GM12878 (cell line): ENCODE data around the gene SCAMP4. TPM values are rescaled to one million over a fixed set of nuclear protein-coding genes. Genes with fewer than 3 reads are reported as not detected.

ENCODE experiments used
- ASH2L ChIP-seq: fragments of 300-600, 200-600 bp; sonication (generic); IDR thresholded peaks from 2 replicates; pipeline ENCODE4 v1.6.1; 2017; ENCODE audit warnings: low read depth, mild to moderate bottlenecking, borderline replicate concordance
- BCL3 ChIP-seq: IDR thresholded peaks from 2 replicates; pipeline ENCODE4 v1.6.1; 2011; ENCODE audit warnings: borderline replicate concordance, low read depth, mild to moderate bottlenecking, moderate library complexity, low read length; ENCODE audit not compliant: insufficient read depth, poor library complexity, severe bottlenecking
- CBFB ChIP-seq: IDR thresholded peaks from 2 replicates; pipeline ENCODE4 v1.6.1; 2016; ENCODE audit warnings: antibody characterized with exemption, low read depth
- CEBPB ChIP-seq, 2 experiments: fragments of 150-350 bp in 1 of 2; IDR thresholded peaks; 2 replicates each; pipeline ENCODE4 v1.6.1; 2012 to 2014; ENCODE audit warnings: low read depth in 2 of 2, low read length in 2 of 2, borderline replicate concordance in 1 of 2, inconsistent platforms in 1 of 2
- ESRRA ChIP-seq: IDR thresholded peaks from 2 replicates; pipeline ENCODE4 v1.6.1; 2012; ENCODE audit warnings: mild to moderate bottlenecking, low read length, improper control_type of control experiment
- IKZF2 ChIP-seq, 2 experiments: fragments of 450-650 bp; IDR thresholded peaks; 2 replicates each; pipeline ENCODE4 v1.6.1; 2017; ENCODE audit warnings: mild to moderate bottlenecking in 2 of 2, moderate library complexity in 2 of 2
- LARP7 ChIP-seq: fragments of 450-650 bp; IDR thresholded peaks from 2 replicates; pipeline ENCODE4 v1.6.1; 2017; ENCODE audit warnings: mild to moderate bottlenecking
- MLLT1 ChIP-seq: fragments of 450-650 bp; IDR thresholded peaks from 2 replicates; pipeline ENCODE4 v1.6.1; 2016; ENCODE audit warnings: mild to moderate bottlenecking
- NFIC ChIP-seq: IDR thresholded peaks from 2 replicates; pipeline ENCODE4 v1.6.1; 2012; ENCODE audit warnings: low read depth, mild to moderate bottlenecking, inconsistent platforms, low read length, moderate library complexity
- NKRF ChIP-seq: fragments of 450-650 bp; conservative IDR thresholded peaks from 2 replicates; pipeline ENCODE4 v1.6.1; 2017; ENCODE audit warnings: mild to moderate bottlenecking, moderate library complexity
- NR2C1 ChIP-seq: fragments of 450-650 bp; IDR thresholded peaks from 2 replicates; pipeline ENCODE4 v1.6.1; 2017; ENCODE audit warnings: antibody characterized with exemption, mild to moderate bottlenecking, moderate library complexity
- PAX8 ChIP-seq: fragments of 450-650 bp; IDR thresholded peaks from 2 replicates; pipeline ENCODE4 v1.6.1; 2017; ENCODE audit warnings: mild to moderate bottlenecking, moderate library complexity
- PBX3 ChIP-seq: IDR thresholded peaks from 2 replicates; pipeline ENCODE4 v1.6.1; 2011; ENCODE audit warnings: mild to moderate bottlenecking, low read depth, low read length, moderate library complexity; ENCODE audit not compliant: insufficient replicate concordance
- POLR2AphosphoS2 ChIP-seq: IDR thresholded peaks from 2 replicates; pipeline ENCODE4 v1.6.1; 2011; ENCODE audit warnings: low read depth, mild to moderate bottlenecking, low read length, improper control_type of control experiment, moderate library complexity
- WRNIP1 ChIP-seq: IDR thresholded peaks from 2 replicates; pipeline ENCODE4 v1.6.1; 2011; ENCODE audit warnings: low read depth, low read length, improper control_type of control experiment, borderline replicate concordance
- YY1 ChIP-seq: IDR thresholded peaks from 2 replicates; pipeline ENCODE4 v1.6.1; 2011; ENCODE audit warnings: low read depth, mild to moderate bottlenecking, low read length
- ZNF217 ChIP-seq: fragments of 450-650 bp; IDR thresholded peaks from 2 replicates; pipeline ENCODE4 v1.6.1; 2017; ENCODE audit warnings: antibody characterized with exemption, mild to moderate bottlenecking
- ZNF384 ChIP-seq: IDR thresholded peaks from 2 replicates; pipeline ENCODE4 v1.6.1; 2012; ENCODE audit warnings: low read depth, mild to moderate bottlenecking, low read length, improper control_type of control experiment, borderline replicate concordance
- ZZZ3 ChIP-seq: IDR thresholded peaks from 2 replicates; pipeline ENCODE4 v1.6.1; 2011; ENCODE audit warnings: low read depth; ENCODE audit not compliant: control insufficient read depth, insufficient read length
- polyA plus RNA-seq, 11 experiments: library from polyadenylated mRNA; depleted of rRNA in 4 of 11; unstranded in 6 of 11; stranded (reverse) in 5 of 11; fragments of >200 nt; fragmentation: Nextera tagmentation in 4 of 11; fragmentation: Illumina TruSeq in 1 of 11; extraction: Ambion mirVana in 4 of 11; extraction: Trizol in 1 of 11; gene quantifications; 1 replicate in 1 of 11; 2 replicates in 10 of 11; pipeline versions ENCODE4 v1.2.1 to v1.2.3, GENCODE V29; 2011 to 2016; ENCODE audit warnings: inconsistent platforms in 2 of 11, missing spikeins in 2 of 11, low read depth in 1 of 11
- total RNA-seq, 4 experiments: library from RNA; depleted of rRNA in 3 of 4; stranded (reverse); fragments of >200 nt in 3 of 4; fragmentation: Illumina TruSeq in 1 of 4; extraction: Trizol in 1 of 4; gene quantifications; 2 replicates each; pipeline versions ENCODE4 v1.2.1 to v1.2.3, GENCODE V29; 2013 to 2021
- TF ChIP-seq, protein P1 (sequence below): fragments of 450-650 bp; IDR thresholded peaks from 2 replicates; pipeline ENCODE4 v1.6.1; 2017; ENCODE audit warnings: low read depth, mild to moderate bottlenecking, moderate library complexity
- TF ChIP-seq, protein P2 (sequence below): IDR thresholded peaks from 2 replicates; pipeline ENCODE4 v1.6.1; 2011; ENCODE audit warnings: low read depth, low read length, improper control_type of control experiment, borderline replicate concordance

SCAMP4 gene
- total and polyA plus RNA-seq, 10 of the 15 experiments (the other 5 are each of a cell fraction or from before 2014, with no cell fraction given), result 0.63 to 34.7 (median 12.8) TPM

DNA sequence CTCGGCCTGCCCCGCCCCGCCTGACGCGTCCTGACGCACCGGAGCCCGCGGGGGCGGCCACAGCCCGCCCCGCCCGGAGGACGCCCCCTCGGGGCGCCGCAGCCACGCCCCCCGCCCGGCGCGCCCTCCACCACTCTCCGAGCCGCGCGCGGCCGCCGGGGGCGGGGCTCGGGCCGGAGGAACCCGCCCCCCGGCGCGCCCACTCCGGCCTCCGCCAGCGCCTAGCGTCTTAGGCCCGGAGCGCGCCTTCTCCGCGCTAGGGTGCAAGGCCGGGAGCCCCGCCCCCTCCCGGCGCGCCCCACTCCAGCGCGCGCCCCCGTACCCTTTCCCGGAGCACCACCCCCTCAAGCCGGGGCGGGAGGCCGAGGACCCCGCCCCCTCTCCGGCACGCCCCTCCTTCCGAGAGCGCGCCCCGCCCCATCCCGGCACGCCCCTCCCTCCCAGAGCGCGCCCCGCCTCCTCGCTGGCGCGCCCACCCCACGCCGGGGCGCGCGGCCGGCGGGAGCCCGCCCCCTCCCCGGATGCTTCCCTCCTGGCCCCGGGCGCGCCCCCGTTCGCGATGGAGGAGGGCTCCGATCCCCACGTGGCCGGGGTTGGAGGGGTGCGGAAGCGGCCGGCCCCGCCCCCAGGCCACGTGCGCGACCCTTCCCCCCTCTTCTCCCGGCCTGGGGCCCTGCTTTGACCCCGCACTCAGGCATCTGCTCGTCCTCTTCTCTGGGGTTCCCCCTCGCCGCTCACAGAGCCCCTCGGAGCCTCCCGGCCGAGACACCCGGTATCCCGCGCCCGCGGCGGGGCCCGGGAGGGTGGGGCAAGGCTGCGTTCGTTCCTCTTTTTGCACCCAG is 41.3 kb upstream of the SCAMP4 start (continued):
- TF ChIP-seq NR2C1, result peak; percentile 39
- TF ChIP-seq CBFB, result no peak
- TF ChIP-seq ZZZ3, result no peak
- TF ChIP-seq YY1, result no peak; the same call in 1 of the 2 replicates
- no peak for TF ChIP-seq PAX8
- TF ChIP-seq MLLT1, result no peak
- no peak for TF ChIP-seq WRNIP1
- no peak; a peak in 1 of 4 replicates for TF ChIP-seq IKZF2 (IDR thresholded peaks at IDR 0.05)
- no peak for TF ChIP-seq ZNF384
- 0 out of 2 replicates have a peak, but pooled peaks have one; percentile 9 for TF ChIP-seq ASH2L
- TF ChIP-seq, protein P1, sequence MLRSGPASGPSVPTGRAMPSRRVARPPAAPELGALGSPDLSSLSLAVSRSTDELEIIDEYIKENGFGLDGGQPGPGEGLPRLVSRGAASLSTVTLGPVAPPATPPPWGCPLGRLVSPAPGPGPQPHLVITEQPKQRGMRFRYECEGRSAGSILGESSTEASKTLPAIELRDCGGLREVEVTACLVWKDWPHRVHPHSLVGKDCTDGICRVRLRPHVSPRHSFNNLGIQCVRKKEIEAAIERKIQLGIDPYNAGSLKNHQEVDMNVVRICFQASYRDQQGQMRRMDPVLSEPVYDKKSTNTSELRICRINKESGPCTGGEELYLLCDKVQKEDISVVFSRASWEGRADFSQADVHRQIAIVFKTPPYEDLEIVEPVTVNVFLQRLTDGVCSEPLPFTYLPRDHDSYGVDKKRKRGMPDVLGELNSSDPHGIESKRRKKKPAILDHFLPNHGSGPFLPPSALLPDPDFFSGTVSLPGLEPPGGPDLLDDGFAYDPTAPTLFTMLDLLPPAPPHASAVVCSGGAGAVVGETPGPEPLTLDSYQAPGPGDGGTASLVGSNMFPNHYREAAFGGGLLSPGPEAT, result peak; percentile 45; the same call in 1 of the 2 replicates
- no peak for TF ChIP-seq POLR2AphosphoS2
- peak; percentile 98 for TF ChIP-seq NKRF
- TF ChIP-seq BCL3, result no peak
- TF ChIP-seq ESRRA, result no peak
- TF ChIP-seq ZNF217, result no peak
- TF ChIP-seq PBX3, result no peak
- TF ChIP-seq CEBPB (IDR thresholded peaks at IDR 0.05; ENCODE audit: borderline replicate concordance in 1 of 2, low read depth in 2 of 2, low read length in 2 of 2), result no peak
- TF ChIP-seq NFIC, result no peak
- TF ChIP-seq, protein P2, sequence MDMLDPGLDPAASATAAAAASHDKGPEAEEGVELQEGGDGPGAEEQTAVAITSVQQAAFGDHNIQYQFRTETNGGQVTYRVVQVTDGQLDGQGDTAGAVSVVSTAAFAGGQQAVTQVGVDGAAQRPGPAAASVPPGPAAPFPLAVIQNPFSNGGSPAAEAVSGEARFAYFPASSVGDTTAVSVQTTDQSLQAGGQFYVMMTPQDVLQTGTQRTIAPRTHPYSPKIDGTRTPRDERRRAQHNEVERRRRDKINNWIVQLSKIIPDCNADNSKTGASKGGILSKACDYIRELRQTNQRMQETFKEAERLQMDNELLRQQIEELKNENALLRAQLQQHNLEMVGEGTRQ, result peak; percentile 77
- no peak for TF ChIP-seq LARP7
